Measurements from ENCODE around the gene GLT1D1.

GRCh38 chr12:128823216-128823915 is 29.9 kb upstream of the GLT1D1 start:
- TF ChIP-seq CTCF (IDR thresholded peaks at IDR 0.05 in 4 of 5, conservative IDR thresholded peaks at IDR 0.05 in 1 of 5) (no peak), POLR2A (IDR thresholded peaks at IDR 0.05) (no peak)

Measured in gastrocnemius medialis (tissue), 4 donors.